GM21737 (cell line): ENCODE measurements around the gene NAA60.
"Not testable (repeated sequence)": the region's sequence is repeated elsewhere in the genome, so short reads cannot be mapped to it uniquely, and the experiment has no call there.

Experiments used
- ATAC-seq: cut with Tn5 transposase; IDR thresholded peaks from one replicate; pipeline ENCODE4 v1.9.1; 2021; ENCODE audit warnings: mild to moderate bottlenecking, moderate library complexity; ENCODE audit not compliant: unreplicated experiment

Gene NAA60

GRCh38 chr16:3481696-3482658 is 38.5 kb downstream of the NAA60 start:
- ATAC-seq: no peak

GRCh38 chr16:3482659-3483241 is 39.3 kb downstream of the NAA60 start:
- ATAC-seq: no peak

- ATAC-seq: no peak
These were observed 41.0 kb downstream of the NAA60 start for GRCh38 chr16:3484318-3485096.

GRCh38 chr16:3485097-3485745 is 41.7 kb downstream of the NAA60 start:
- ATAC-seq: no peak

GRCh38 chr16:3485821-3486505 is 42.5 kb downstream of the NAA60 start:
- no peak for ATAC-seq

- ATAC-seq: no peak
These were observed 43.2 kb downstream of the NAA60 start for GRCh38 chr16:3486506-3487215.

GRCh38 chr16:3487521-3488410 is 44.3 kb downstream of the NAA60 start:
- ATAC-seq: no peak

- ATAC-seq: no peak
These were observed 45.3 kb downstream of the NAA60 start for GRCh38 chr16:3488801-3489200.

- no peak for ATAC-seq
These were observed 47.6 kb downstream of the NAA60 start for GRCh38 chr16:3490911-3491629.

- ATAC-seq: no peak
These were observed 48.9 kb downstream of the NAA60 start for GRCh38 chr16:3492356-3492755.

- ATAC-seq: no peak
These were observed 51.0 kb downstream of the NAA60 start for GRCh38 chr16:3494386-3494973.

- no peak for ATAC-seq
These were observed 51.7 kb downstream of the NAA60 start, which contains the start of gene C16orf90 for GRCh38 chr16:3495176-3495575. Gene C16orf90 (minus strand): TSS chr16:3495489. CDS start chr16:3495421, 68 bp downstream.

- no peak for ATAC-seq
These were observed 52.9 kb downstream of the NAA60 start for GRCh38 chr16:3496386-3496785.

- no peak for ATAC-seq
These were observed 54.3 kb downstream of the NAA60 start for GRCh38 chr16:3497771-3498170.

- ATAC-seq: no peak
These were observed 55.5 kb downstream of the NAA60 start for GRCh38 chr16:3498988-3499387.

- not testable (repeated sequence) for ATAC-seq
These were observed 57.9 kb downstream of the NAA60 start for GRCh38 chr16:3501412-3501761.

- ATAC-seq: no peak
These were observed 58.4 kb downstream of the NAA60 start for GRCh38 chr16:3501783-3502400.
